Calu3 (cell line): ENCODE results near the gene HECW1. TPM values are rescaled to one million over a fixed set of nuclear protein-coding genes. Genes with fewer than 3 reads are reported as not detected.

Experiments
- BruUV-seq: library from RNA; stranded (reverse); fragments of 400-500 nt; replicated peaks from 2 replicates; lab custom pipeline; 2021; lab: Mats Ljungman, UMichigan
- CTCF ChIA-PET: fragments of 300-600 bp; sonication (Branson Sonifier 250); formaldehyde crosslinking; loops from one replicate; lab custom pipeline; 2022; ENCODE audit warnings: antibody characterized with exemption; lab: Charles Lee
- DNase-seq: peaks from one replicate; pipeline ENCODE4 v3.0.0; 2022
- H3K27ac Mint-ChIP-seq: one replicate; pipeline ENCODE4 v1.8.0; 2022; ENCODE audit warnings: mixed read lengths; ENCODE audit not compliant: unreplicated experiment
- H3K27me3 Mint-ChIP-seq: one replicate; pipeline ENCODE4 v1.8.0; 2022; ENCODE audit warnings: mixed read lengths; ENCODE audit not compliant: unreplicated experiment
- H3K36me3 Mint-ChIP-seq: one replicate; pipeline ENCODE4 v1.8.0; 2022; ENCODE audit warnings: mild to moderate bottlenecking, moderate library complexity, mixed read lengths; ENCODE audit not compliant: insufficient read depth, unreplicated experiment
- H3K4me1 Mint-ChIP-seq: one replicate; pipeline ENCODE4 v1.8.0; 2022; ENCODE audit warnings: mild to moderate bottlenecking, low read depth, mixed read lengths; ENCODE audit not compliant: unreplicated experiment
- H3K4me3 Mint-ChIP-seq: one replicate; pipeline ENCODE4 v1.8.0; 2022; ENCODE audit warnings: mild to moderate bottlenecking, low read depth, moderate library complexity, mixed read lengths; ENCODE audit not compliant: unreplicated experiment
- H3K9me3 Mint-ChIP-seq: one replicate; pipeline ENCODE4 v1.8.0; 2022; ENCODE audit warnings: low read depth, mixed read lengths; ENCODE audit not compliant: unreplicated experiment
- CTCF ChIP-seq: fragments of 200-600 bp; IDR thresholded peaks from one replicate; pipeline ENCODE4 v1.8.0; 2022; ENCODE audit warnings: antibody characterized with exemption; ENCODE audit not compliant: unreplicated experiment
- intact Hi-C: fragments of 100-400 bp; cut with micrococcal nuclease; formaldehyde crosslinking; loops from one replicate; pipeline ENCODE4 v1.10.0; 2022; ENCODE audit not compliant: unreplicated experiment
- total RNA-seq: library from RNA; stranded (reverse); gene quantifications from 2 replicates; pipeline ENCODE4 v1.2.3, GENCODE V29; 2022

The HECW1 gene
- total RNA-seq, 1 experiment from 2014 or later: 0.33 TPM

GRCh38 chr7:43479543-43479942 lies 367.1 kb downstream of the HECW1 start:
- H3K27ac Mint-ChIP-seq: no peak overlapping the region
- CTCF ChIA-PET: interaction anchor here (0.9 to 1.4 kb wide), 3 partner anchors 31 to 103 kb away, joined by 4 to 5 read pairs (median 4); partner anchors contain the start of gene STK17A
- H3K27me3 Mint-ChIP-seq: no peaks in the 10 kb centered on the region
- BruUV-seq: no TSS peak
- intact Hi-C loops: loop anchor here (5.0 kb wide), 1 partner anchor 537 kb away; no protein-coding TSS in a partner anchor
- no peaks in the 10 kb centered on the region for H3K9me3 Mint-ChIP-seq
- TF ChIP-seq CTCF: no peak
- peaks cover 55% of the 10 kb centered on the region for H3K4me1 Mint-ChIP-seq
- no peak for DNase-seq
- no peak overlapping the region for H3K4me3 Mint-ChIP-seq
- H3K36me3 Mint-ChIP-seq: no peaks in the 10 kb centered on the region

GRCh38 chr7:43480581-43480980 lies 368.1 kb downstream of the HECW1 start:
- DNase-seq: no peak
- TF ChIP-seq CTCF: no peak
- intact Hi-C loops: no loop called here
- BruUV-seq: no TSS peak
- Mint-ChIP-seq H3K9me3 (no peaks in the 10 kb centered on the region), H3K4me1 (peaks cover 66% of the 10 kb centered on the region), H3K36me3 (no peaks in the 10 kb centered on the region), H3K27ac (no peak overlapping the region), H3K4me3 (no peak overlapping the region), H3K27me3 (no peaks in the 10 kb centered on the region)
- CTCF ChIA-PET: interaction anchor here (0.6 to 1.4 kb wide), 2 partner anchors 30 to 122 kb away, joined by 4 to 7 read pairs; no protein-coding TSS in a partner anchor

- no peak overlapping the region for H3K27ac Mint-ChIP-seq
Observed at GRCh38 chr7:43481902-43482678, 369.6 kb downstream of the HECW1 start.

GRCh38 chr7:43482679-43483252 lies 370.3 kb downstream of the HECW1 start:
- peaks cover 75% of the 10 kb centered on the region for H3K4me1 Mint-ChIP-seq
- intact Hi-C loops: no loop called here
- H3K9me3 Mint-ChIP-seq: peaks cover 3% of the 10 kb centered on the region
- no peak overlapping the region for H3K27ac Mint-ChIP-seq
- no peak for TF ChIP-seq CTCF
- peaks cover 9% of the 10 kb centered on the region for H3K36me3 Mint-ChIP-seq
- H3K27me3 Mint-ChIP-seq: no peaks in the 10 kb centered on the region
- no TSS peak for BruUV-seq
- no peak for DNase-seq
- CTCF ChIA-PET: no interaction called here
- no peak overlapping the region for H3K4me3 Mint-ChIP-seq

More at GRCh38 chr7:43481902-43482678, 369.6 kb downstream of the HECW1 start:
- Mint-ChIP-seq H3K4me3 (no peak overlapping the region), H3K27me3 (no peaks in the 10 kb centered on the region), H3K36me3 (peaks cover 2% of the 10 kb centered on the region), H3K4me1 (peaks cover 75% of the 10 kb centered on the region), H3K9me3 (no peaks in the 10 kb centered on the region)
- no peak for DNase-seq
- CTCF ChIA-PET: interaction anchor here (0.6 kb wide), 1 partner anchor 282 kb away, joined by 8 read pairs; no protein-coding TSS in a partner anchor
- intact Hi-C loops: no loop called here
- TF ChIP-seq CTCF: no peak
- BruUV-seq: no TSS peak
